DOHH2 (cell line): Measurements from ENCODE around the gene TSC1.

ENCODE experiments used
- EZH2phosphoT487 ChIP-seq: fragments of 200-600 bp; sonication (generic); IDR thresholded peaks from 2 replicates; pipeline ENCODE4 v1.6.1; 2017; ENCODE audit warnings: borderline replicate concordance, mild to moderate bottlenecking, antibody characterized with exemption, low read length, moderate library complexity, mixed read lengths
- TF ChIP-seq, protein P1 (sequence below): fragments of 200-600 bp; sonication (generic); IDR thresholded peaks from one replicate; pipeline ENCODE4 v1.5.1; 2014; ENCODE audit warnings: antibody characterized with exemption, mild to moderate bottlenecking, low read depth, low read length; ENCODE audit not compliant: poor library complexity, severe bottlenecking

DNA sequence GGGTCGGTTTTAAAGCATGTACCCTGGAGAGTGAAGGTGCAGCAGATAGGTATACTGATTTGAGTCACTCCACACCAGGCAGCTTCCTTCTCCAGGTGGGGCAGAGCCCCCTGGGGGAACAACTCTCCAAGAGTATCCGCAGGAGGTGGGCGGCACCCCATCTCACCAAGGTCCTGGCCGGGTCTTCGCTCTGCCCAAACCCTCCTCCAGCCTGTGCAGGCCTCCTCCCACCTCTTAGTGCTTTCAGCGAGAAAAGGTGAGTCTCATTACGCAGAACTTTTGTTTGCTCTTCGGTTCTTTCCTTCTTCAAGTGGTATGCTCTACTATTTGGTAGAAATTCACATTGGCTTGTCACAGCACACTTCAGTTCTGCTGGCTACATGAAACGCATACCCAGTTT is 52.0 kb downstream of the TSC1 start:
- TF ChIP-seq, protein P1, sequence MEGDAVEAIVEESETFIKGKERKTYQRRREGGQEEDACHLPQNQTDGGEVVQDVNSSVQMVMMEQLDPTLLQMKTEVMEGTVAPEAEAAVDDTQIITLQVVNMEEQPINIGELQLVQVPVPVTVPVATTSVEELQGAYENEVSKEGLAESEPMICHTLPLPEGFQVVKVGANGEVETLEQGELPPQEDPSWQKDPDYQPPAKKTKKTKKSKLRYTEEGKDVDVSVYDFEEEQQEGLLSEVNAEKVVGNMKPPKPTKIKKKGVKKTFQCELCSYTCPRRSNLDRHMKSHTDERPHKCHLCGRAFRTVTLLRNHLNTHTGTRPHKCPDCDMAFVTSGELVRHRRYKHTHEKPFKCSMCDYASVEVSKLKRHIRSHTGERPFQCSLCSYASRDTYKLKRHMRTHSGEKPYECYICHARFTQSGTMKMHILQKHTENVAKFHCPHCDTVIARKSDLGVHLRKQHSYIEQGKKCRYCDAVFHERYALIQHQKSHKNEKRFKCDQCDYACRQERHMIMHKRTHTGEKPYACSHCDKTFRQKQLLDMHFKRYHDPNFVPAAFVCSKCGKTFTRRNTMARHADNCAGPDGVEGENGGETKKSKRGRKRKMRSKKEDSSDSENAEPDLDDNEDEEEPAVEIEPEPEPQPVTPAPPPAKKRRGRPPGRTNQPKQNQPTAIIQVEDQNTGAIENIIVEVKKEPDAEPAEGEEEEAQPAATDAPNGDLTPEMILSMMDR, result no peak
- TF ChIP-seq EZH2phosphoT487, result no peak
